ENCODE results near the gene GALNT12. TPM values are rescaled to one million over a fixed set of nuclear protein-coding genes. Genes with fewer than 3 reads are reported as not detected.

The GALNT12 gene
- total and polyA plus RNA-seq, 4 donors = 0.16 to 1.4 (median 0.25) TPM; not detected in 1

DNA sequence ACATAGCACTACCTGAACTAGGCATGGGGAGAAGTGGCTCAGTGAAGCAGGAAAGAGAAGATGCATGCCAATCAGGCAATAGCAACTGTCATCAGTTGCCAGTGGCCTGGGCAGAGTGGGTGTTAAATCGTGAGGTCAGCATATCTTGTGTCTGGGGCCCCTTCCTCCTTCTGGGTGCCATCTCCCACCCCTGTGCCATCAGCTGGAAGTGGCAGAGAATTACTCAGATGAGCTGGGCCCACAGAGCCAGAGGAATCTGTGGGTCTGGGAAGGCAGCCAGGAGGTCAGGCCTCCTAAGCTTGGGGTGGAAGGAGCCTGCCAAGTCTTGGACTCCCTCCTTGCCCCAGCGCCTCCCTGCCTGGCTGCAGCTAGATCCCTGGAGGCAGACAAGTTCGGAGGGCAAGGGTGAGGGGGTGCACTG is 66.5 kb downstream of the GALNT12 start:
- H3K4me1 ChIP-seq (ENCODE audit: control insufficient read depth in 4 of 4, insufficient read depth in 4 of 4, low read length in 3 of 4) = peaks cover 0 to 2% (median 0%) of the 10 kb centered on the region in 4 donors
- H3K9ac ChIP-seq (ENCODE audit: low read depth in 1 of 2, low read length in 2 of 2) = no peak overlapping the region
- H3K27me3 ChIP-seq (ENCODE audit: control insufficient read depth in 4 of 4, insufficient read depth in 4 of 4, low read length in 3 of 4) = no peaks in the 10 kb centered on the region
- TF ChIP-seq JUND (IDR thresholded peaks at IDR 0.05) (no peak), HNF4A (conservative IDR thresholded peaks at IDR 0.05) (no peak), YY1 (IDR thresholded peaks at IDR 0.05) (no peak), SP1 (IDR thresholded peaks at IDR 0.05) (no peak), ATF3 (IDR thresholded peaks at IDR 0.05) (no peak), CTCF (IDR thresholded peaks at IDR 0.05; ENCODE audit: low read depth, low read length, missing input control) (no peak), RAD21 (IDR thresholded peaks at IDR 0.05) (no peak), FOXA1 (IDR thresholded peaks at IDR 0.05) (no peak)
- TF ChIP-seq, protein P1, sequence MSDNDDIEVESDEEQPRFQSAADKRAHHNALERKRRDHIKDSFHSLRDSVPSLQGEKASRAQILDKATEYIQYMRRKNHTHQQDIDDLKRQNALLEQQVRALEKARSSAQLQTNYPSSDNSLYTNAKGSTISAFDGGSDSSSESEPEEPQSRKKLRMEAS (IDR thresholded peaks at IDR 0.05) = no peak
- TF ChIP-seq, protein P2, sequence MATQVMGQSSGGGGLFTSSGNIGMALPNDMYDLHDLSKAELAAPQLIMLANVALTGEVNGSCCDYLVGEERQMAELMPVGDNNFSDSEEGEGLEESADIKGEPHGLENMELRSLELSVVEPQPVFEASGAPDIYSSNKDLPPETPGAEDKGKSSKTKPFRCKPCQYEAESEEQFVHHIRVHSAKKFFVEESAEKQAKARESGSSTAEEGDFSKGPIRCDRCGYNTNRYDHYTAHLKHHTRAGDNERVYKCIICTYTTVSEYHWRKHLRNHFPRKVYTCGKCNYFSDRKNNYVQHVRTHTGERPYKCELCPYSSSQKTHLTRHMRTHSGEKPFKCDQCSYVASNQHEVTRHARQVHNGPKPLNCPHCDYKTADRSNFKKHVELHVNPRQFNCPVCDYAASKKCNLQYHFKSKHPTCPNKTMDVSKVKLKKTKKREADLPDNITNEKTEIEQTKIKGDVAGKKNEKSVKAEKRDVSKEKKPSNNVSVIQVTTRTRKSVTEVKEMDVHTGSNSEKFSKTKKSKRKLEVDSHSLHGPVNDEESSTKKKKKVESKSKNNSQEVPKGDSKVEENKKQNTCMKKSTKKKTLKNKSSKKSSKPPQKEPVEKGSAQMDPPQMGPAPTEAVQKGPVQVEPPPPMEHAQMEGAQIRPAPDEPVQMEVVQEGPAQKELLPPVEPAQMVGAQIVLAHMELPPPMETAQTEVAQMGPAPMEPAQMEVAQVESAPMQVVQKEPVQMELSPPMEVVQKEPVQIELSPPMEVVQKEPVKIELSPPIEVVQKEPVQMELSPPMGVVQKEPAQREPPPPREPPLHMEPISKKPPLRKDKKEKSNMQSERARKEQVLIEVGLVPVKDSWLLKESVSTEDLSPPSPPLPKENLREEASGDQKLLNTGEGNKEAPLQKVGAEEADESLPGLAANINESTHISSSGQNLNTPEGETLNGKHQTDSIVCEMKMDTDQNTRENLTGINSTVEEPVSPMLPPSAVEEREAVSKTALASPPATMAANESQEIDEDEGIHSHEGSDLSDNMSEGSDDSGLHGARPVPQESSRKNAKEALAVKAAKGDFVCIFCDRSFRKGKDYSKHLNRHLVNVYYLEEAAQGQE (IDR thresholded peaks at IDR 0.05) = no peak
- H3K36me3 ChIP-seq (ENCODE audit: control insufficient read depth in 4 of 4, insufficient read depth in 3 of 4, low read depth in 1 of 4, low read length in 3 of 4) = no peaks in the 10 kb centered on the region
- H3K4me3 ChIP-seq (ENCODE audit: low read depth in 1 of 3, low read length in 3 of 3) = no peak overlapping the region
- no peak for DNase-seq (ENCODE audit: low spot score)
- peaks cover 0 to 4% (median 0%) of the 10 kb centered on the region in 4 donors for H3K9me3 ChIP-seq (ENCODE audit: control insufficient read depth in 4 of 4, low read length in 3 of 4)
- WGBS = 86% methylated on average over 3 of the region's 3 CpGs
- H3K27ac ChIP-seq (ENCODE audit: low read depth in 1 of 2, low read length in 2 of 2) = no peak overlapping the region

DNA sequence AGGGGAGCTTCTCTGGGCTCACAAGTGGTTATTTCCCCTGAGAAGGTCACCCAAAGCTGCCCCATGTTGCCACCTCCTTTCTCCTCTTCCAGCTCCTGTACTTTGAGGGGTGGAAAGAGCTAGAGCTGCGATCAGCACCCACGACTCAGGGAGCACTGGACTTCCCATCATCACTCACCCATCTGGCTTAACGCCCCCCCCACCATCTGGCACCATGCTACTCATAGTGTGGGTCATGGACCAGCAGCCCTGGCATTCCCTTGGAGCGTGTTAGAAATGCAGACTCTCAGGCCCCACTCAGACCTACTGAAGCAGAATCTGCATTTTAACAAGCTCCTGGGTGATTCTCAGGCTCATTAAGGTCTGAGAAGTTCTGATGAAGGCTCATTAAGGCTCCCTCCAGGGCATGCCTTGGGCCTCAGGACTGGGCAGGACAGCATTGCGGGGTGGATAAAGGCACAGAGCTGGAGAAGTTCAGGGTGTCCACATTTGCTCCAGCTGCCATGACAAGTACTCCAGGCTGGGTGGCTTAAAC is 67.3 kb downstream of the GALNT12 start:
- no peak for DNase-seq (ENCODE audit: low spot score)
- H3K9ac ChIP-seq (ENCODE audit: low read depth in 1 of 2, low read length in 2 of 2) = no peak overlapping the region
- no peaks in the 10 kb centered on the region for H3K36me3 ChIP-seq (ENCODE audit: control insufficient read depth in 4 of 4, insufficient read depth in 3 of 4, low read depth in 1 of 4, low read length in 3 of 4)
- no peak overlapping the region for H3K27ac ChIP-seq (ENCODE audit: low read depth in 1 of 2, low read length in 2 of 2)
- H3K27me3 ChIP-seq (ENCODE audit: control insufficient read depth in 4 of 4, insufficient read depth in 4 of 4, low read length in 3 of 4) = no peaks in the 10 kb centered on the region
- peaks cover 0 to 2% (median 1%) of the 10 kb centered on the region in 4 donors for H3K4me1 ChIP-seq (ENCODE audit: control insufficient read depth in 4 of 4, insufficient read depth in 4 of 4, low read length in 3 of 4)
- 83% methylated on average over 5 of the region's 5 CpGs for WGBS
- TF ChIP-seq, protein P3, sequence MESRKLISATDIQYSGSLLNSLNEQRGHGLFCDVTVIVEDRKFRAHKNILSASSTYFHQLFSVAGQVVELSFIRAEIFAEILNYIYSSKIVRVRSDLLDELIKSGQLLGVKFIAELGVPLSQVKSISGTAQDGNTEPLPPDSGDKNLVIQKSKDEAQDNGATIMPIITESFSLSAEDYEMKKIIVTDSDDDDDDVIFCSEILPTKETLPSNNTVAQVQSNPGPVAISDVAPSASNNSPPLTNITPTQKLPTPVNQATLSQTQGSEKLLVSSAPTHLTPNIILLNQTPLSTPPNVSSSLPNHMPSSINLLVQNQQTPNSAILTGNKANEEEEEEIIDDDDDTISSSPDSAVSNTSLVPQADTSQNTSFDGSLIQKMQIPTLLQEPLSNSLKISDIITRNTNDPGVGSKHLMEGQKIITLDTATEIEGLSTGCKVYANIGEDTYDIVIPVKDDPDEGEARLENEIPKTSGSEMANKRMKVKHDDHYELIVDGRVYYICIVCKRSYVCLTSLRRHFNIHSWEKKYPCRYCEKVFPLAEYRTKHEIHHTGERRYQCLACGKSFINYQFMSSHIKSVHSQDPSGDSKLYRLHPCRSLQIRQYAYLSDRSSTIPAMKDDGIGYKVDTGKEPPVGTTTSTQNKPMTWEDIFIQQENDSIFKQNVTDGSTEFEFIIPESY (IDR thresholded peaks at IDR 0.05) = no peak
- TF ChIP-seq HNF4A (conservative IDR thresholded peaks at IDR 0.05) (no peak), SP1 (IDR thresholded peaks at IDR 0.05) (no peak), TAF1 (conservative IDR thresholded peaks at IDR 0.05) (no peak), FOXA1 (IDR thresholded peaks at IDR 0.05) (no peak), CTCF (IDR thresholded peaks at IDR 0.05; ENCODE audit: low read depth, low read length, missing input control) (no peak), RXRA (IDR thresholded peaks at IDR 0.05) (no peak), HNF4G (IDR thresholded peaks at IDR 0.05) (no peak), NR2F2 (IDR thresholded peaks at IDR 0.05) (no peak)
- TF ChIP-seq, protein P1 (IDR thresholded peaks at IDR 0.05) = no peak
- no peaks in the 10 kb centered on the region for H3K9me3 ChIP-seq (ENCODE audit: control insufficient read depth in 4 of 4, low read length in 3 of 4)
- H3K4me3 ChIP-seq (ENCODE audit: low read depth in 1 of 3, low read length in 3 of 3) = no peak overlapping the region
